Mesendoderm (in vitro differentiated cells): ENCODE data around the gene BCL2L11.

Source experiments
- DNase-seq: peaks from one replicate; pipeline ENCODE4 v3.0.0; 2013
- H2AK5ac ChIP-seq: 2 replicates; pipeline ENCODE4 v1.6.1; 2013; ENCODE audit warnings: low read length, inconsistent platforms
- H2BK120ac ChIP-seq: 2 replicates; pipeline ENCODE4 v1.6.1; 2013; ENCODE audit warnings: low read depth, mild to moderate bottlenecking, low read length, moderate library complexity, mixed read lengths
- H2BK15ac ChIP-seq: replicated peaks from 2 replicates; pipeline ENCODE4 v1.6.1; 2013; ENCODE audit warnings: low read depth, mild to moderate bottlenecking, moderate library complexity
- H2BK5ac ChIP-seq: 2 replicates; pipeline ENCODE4 v1.6.1; 2013; ENCODE audit warnings: low read length, inconsistent platforms
- H3K18ac ChIP-seq: 2 replicates; pipeline ENCODE4 v1.6.1; 2013; ENCODE audit warnings: mild to moderate bottlenecking, low read length, mixed read lengths
- H3K23ac ChIP-seq: one replicate; pipeline ENCODE4 v1.6.1; 2013; ENCODE audit warnings: low read length
- H3K27ac ChIP-seq: 2 replicates; pipeline ENCODE4 v1.5.1; 2013; ENCODE audit warnings: low read depth, mild to moderate bottlenecking, inconsistent platforms, low read length, moderate library complexity
- H3K27me3 ChIP-seq: 2 replicates; pipeline ENCODE4 v1.6.1; 2013; ENCODE audit warnings: low read length, control low read depth, mild to moderate bottlenecking, inconsistent platforms; ENCODE audit not compliant: insufficient read depth, poor library complexity
- H3K36me3 ChIP-seq: 2 replicates; pipeline ENCODE4 v1.6.1; 2013; ENCODE audit warnings: low read length, inconsistent platforms; ENCODE audit not compliant: control insufficient read depth, insufficient read depth
- H3K4ac ChIP-seq: one replicate; pipeline ENCODE4 v1.6.1; 2013; ENCODE audit warnings: low read depth, mild to moderate bottlenecking, low read length, moderate library complexity
- H3K4me1 ChIP-seq: 2 replicates; pipeline ENCODE4 v1.6.1; 2013; ENCODE audit warnings: low read depth, low read length, inconsistent platforms; ENCODE audit not compliant: control insufficient read depth
- H3K4me2 ChIP-seq: 2 replicates; pipeline ENCODE4 v1.6.1; 2013; ENCODE audit warnings: low read length
- H3K4me3 ChIP-seq: 2 replicates; pipeline ENCODE4 v1.5.1; 2013; ENCODE audit warnings: mild to moderate bottlenecking, low read length
- H3K56ac ChIP-seq: one replicate; pipeline ENCODE4 v1.6.1; 2013; ENCODE audit warnings: low read length
- H3K79me1 ChIP-seq: 2 replicates; pipeline ENCODE4 v1.6.1; 2013; ENCODE audit warnings: low read length, inconsistent platforms
- H3K79me2 ChIP-seq: 2 replicates; pipeline ENCODE4 v1.6.1; 2013; ENCODE audit warnings: mild to moderate bottlenecking, low read length; ENCODE audit not compliant: control insufficient read depth, insufficient read depth
- H3K9ac ChIP-seq: 2 replicates; pipeline ENCODE4 v1.6.1; 2013; ENCODE audit warnings: low read length, inconsistent platforms
- H4K5ac ChIP-seq: one replicate; pipeline ENCODE4 v1.6.1; 2013; ENCODE audit warnings: low read length
- H4K8ac ChIP-seq: one replicate; pipeline ENCODE4 v1.6.1; 2013; ENCODE audit warnings: low read depth, mild to moderate bottlenecking, control low read depth, low read length, moderate library complexity
- WGBS: extraction: QIAGEN DNeasy Blood & Tissue Kit; methylation state at CpG from one replicate; pipeline ENCODE4 v1.1.7; 2013; ENCODE audit warnings: low lambda C conversion rate, missing lambda C conversion rate; ENCODE audit not compliant: insufficient coverage; ENCODE audit errors: extremely low coverage; 5-methylcytosine and 5-hydroxymethylcytosine counted together

Gene BCL2L11

GRCh38 chr2:111135910-111136297 is 15.2 kb downstream of the BCL2L11 start:
- Histone ChIP-seq H2BK120ac (no peak overlapping the region), H3K4me2 (no peak overlapping the region), H3K4ac (no peak overlapping the region), H4K5ac (no peak overlapping the region), H2BK15ac (no peak overlapping the region), H3K27me3 (no peaks in the 10 kb centered on the region), H2AK5ac (no peak overlapping the region), H3K79me2 (no peaks in the 10 kb centered on the region), H3K9ac (no peak overlapping the region), H3K36me3 (no peaks in the 10 kb centered on the region), H4K8ac (no peak overlapping the region), H3K79me1 (peaks cover 7% of the 10 kb centered on the region), H3K4me3 (no peak overlapping the region), H3K27ac (no peak overlapping the region), H3K23ac (no peak overlapping the region), H3K4me1 (no peaks in the 10 kb centered on the region), H3K18ac (no peak overlapping the region), H2BK5ac (no peak overlapping the region), H3K56ac (no peak overlapping the region)
- no CpG with 5 or more reads among the region's 9 CpGs for WGBS
- peak; percentile 61 for DNase-seq

- WGBS = no CpG with 5 or more reads among the region's 5 CpGs
Observed at GRCh38 chr2:111138839-111139238, 18.1 kb downstream of the BCL2L11 start.

GRCh38 chr2:111139637-111140317 is 19.1 kb downstream of the BCL2L11 start:
- H2BK15ac ChIP-seq = no peak overlapping the region
- H2AK5ac ChIP-seq = no peak overlapping the region
- H3K27me3 ChIP-seq = no peaks in the 10 kb centered on the region
- H3K23ac ChIP-seq = no peak overlapping the region
- no peak overlapping the region for H3K4ac ChIP-seq
- no peak overlapping the region for H3K18ac ChIP-seq
- no peak for DNase-seq
- H4K5ac ChIP-seq = no peak overlapping the region
- H2BK5ac ChIP-seq = no peak overlapping the region
- peaks cover 8% of the 10 kb centered on the region for H3K79me1 ChIP-seq
- no peak overlapping the region for H3K27ac ChIP-seq
- H2BK120ac ChIP-seq = no peak overlapping the region
- no peaks in the 10 kb centered on the region for H3K36me3 ChIP-seq
- H3K9ac ChIP-seq = no peak overlapping the region
- WGBS = no CpG with 5 or more reads among the region's 12 CpGs
- H3K56ac ChIP-seq = no peak overlapping the region
- H3K4me2 ChIP-seq = no peak overlapping the region
- H4K8ac ChIP-seq = no peak overlapping the region
- H3K79me2 ChIP-seq = no peaks in the 10 kb centered on the region
- no peak overlapping the region for H3K4me3 ChIP-seq
- H3K4me1 ChIP-seq = no peaks in the 10 kb centered on the region

More at GRCh38 chr2:111138839-111139238, 18.1 kb downstream of the BCL2L11 start:
- H2BK15ac ChIP-seq = no peak overlapping the region
- DNase-seq = no peak
- no peak overlapping the region for H2AK5ac ChIP-seq
- H3K56ac ChIP-seq = no peak overlapping the region
- no peak overlapping the region for H4K8ac ChIP-seq
- no peak overlapping the region for H3K27ac ChIP-seq
- H3K4me3 ChIP-seq = no peak overlapping the region
- no peak overlapping the region for H3K9ac ChIP-seq
- no peak overlapping the region for H2BK120ac ChIP-seq
- H3K79me1 ChIP-seq = peaks cover 8% of the 10 kb centered on the region
- H3K27me3 ChIP-seq = no peaks in the 10 kb centered on the region
- H3K79me2 ChIP-seq = no peaks in the 10 kb centered on the region
- H2BK5ac ChIP-seq = no peak overlapping the region
- H3K18ac ChIP-seq = no peak overlapping the region
- H3K4me2 ChIP-seq = no peak overlapping the region
- H4K5ac ChIP-seq = no peak overlapping the region
- no peaks in the 10 kb centered on the region for H3K36me3 ChIP-seq
- no peaks in the 10 kb centered on the region for H3K4me1 ChIP-seq
- no peak overlapping the region for H3K4ac ChIP-seq
- H3K23ac ChIP-seq = no peak overlapping the region

- H4K8ac ChIP-seq = no peak overlapping the region
- no peaks in the 10 kb centered on the region for H3K36me3 ChIP-seq
- WGBS = no CpG with 5 or more reads among the region's 4 CpGs
- H3K4me1 ChIP-seq = no peaks in the 10 kb centered on the region
- H3K18ac ChIP-seq = no peak overlapping the region
- H3K9ac ChIP-seq = no peak overlapping the region
- no peak overlapping the region for H3K56ac ChIP-seq
- DNase-seq = no peak
- no peak overlapping the region for H3K4me3 ChIP-seq
- H3K79me2 ChIP-seq = no peaks in the 10 kb centered on the region
- no peak overlapping the region for H3K4ac ChIP-seq
- no peak overlapping the region for H2BK5ac ChIP-seq
- H2AK5ac ChIP-seq = no peak overlapping the region
- no peak overlapping the region for H3K4me2 ChIP-seq
- peaks cover 3% of the 10 kb centered on the region for H3K79me1 ChIP-seq
- H3K27ac ChIP-seq = no peak overlapping the region
- H3K23ac ChIP-seq = no peak overlapping the region
- no peak overlapping the region for H4K5ac ChIP-seq
- H3K27me3 ChIP-seq = no peaks in the 10 kb centered on the region
- no peak overlapping the region for H2BK120ac ChIP-seq
- H2BK15ac ChIP-seq = no peak overlapping the region
Observed at GRCh38 chr2:111140815-111141214, 20.1 kb downstream of the BCL2L11 start.

GRCh38 chr2:111142101-111142500 is 21.4 kb downstream of the BCL2L11 start:
- no peak overlapping the region for H4K5ac ChIP-seq
- H3K79me2 ChIP-seq = no peaks in the 10 kb centered on the region
- no peak overlapping the region for H3K18ac ChIP-seq
- H4K8ac ChIP-seq = no peak overlapping the region
- H2BK120ac ChIP-seq = no peak overlapping the region
- H3K27me3 ChIP-seq = no peaks in the 10 kb centered on the region
- DNase-seq = no peak
- H2BK15ac ChIP-seq = no peak overlapping the region
- H2AK5ac ChIP-seq = no peak overlapping the region
- no peak overlapping the region for H3K4me2 ChIP-seq
- H3K4me1 ChIP-seq = no peaks in the 10 kb centered on the region
- no peak overlapping the region for H3K4me3 ChIP-seq
- no peak overlapping the region for H3K27ac ChIP-seq
- no peak overlapping the region for H3K56ac ChIP-seq
- H3K79me1 ChIP-seq = peaks cover 3% of the 10 kb centered on the region
- no peak overlapping the region for H2BK5ac ChIP-seq
- H3K9ac ChIP-seq = no peak overlapping the region
- H3K36me3 ChIP-seq = no peaks in the 10 kb centered on the region
- H3K4ac ChIP-seq = no peak overlapping the region
- WGBS = no CpG with 5 or more reads among the region's 1 CpG
- H3K23ac ChIP-seq = no peak overlapping the region
